Hepatocyte (in vitro differentiated cells): ENCODE measurements around the gene ROBO1.

Source experiments
- EZH2 ChIP-seq: fragments of 200-600 bp; sonication (generic); IDR thresholded peaks from 2 replicates; pipeline ENCODE4 v1.6.1; 2016; ENCODE audit warnings: antibody characterized with exemption, mild to moderate bottlenecking, borderline replicate concordance
- EZH2phosphoT487 ChIP-seq: fragments of 200-600 bp; sonication (generic); IDR thresholded peaks from one replicate; pipeline ENCODE4 v1.6.1; 2018; ENCODE audit warnings: antibody characterized with exemption, mild to moderate bottlenecking, low read depth, moderate library complexity; ENCODE audit not compliant: unreplicated experiment, severe bottlenecking
- TF ChIP-seq, protein P1 (sequence below): fragments of 200-600 bp; sonication (generic); IDR thresholded peaks from 2 replicates; pipeline ENCODE4 v1.5.1; 2016; ENCODE audit warnings: antibody characterized with exemption, mild to moderate bottlenecking; ENCODE audit not compliant: poor library complexity

DNA sequence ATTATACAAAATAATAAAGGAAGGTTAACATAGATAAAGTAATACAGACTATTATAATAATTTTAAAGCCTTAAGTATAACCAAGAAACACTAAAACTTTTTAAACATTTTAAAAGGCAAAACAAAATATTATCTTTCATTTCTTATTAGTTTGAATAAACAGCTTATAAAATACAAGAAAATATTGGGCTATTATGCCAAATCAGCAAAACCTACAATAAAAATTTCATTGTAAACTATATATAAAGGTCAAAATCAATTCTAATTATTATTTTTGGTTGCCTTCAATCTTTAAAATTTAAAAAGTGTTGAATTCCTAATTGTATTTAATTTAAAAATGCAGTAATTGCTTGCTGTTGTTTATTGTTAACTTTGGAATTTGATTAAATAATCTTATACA, 430.0 kb downstream of the ROBO1 start:
- no peak for TF ChIP-seq EZH2
- TF ChIP-seq, protein P1, sequence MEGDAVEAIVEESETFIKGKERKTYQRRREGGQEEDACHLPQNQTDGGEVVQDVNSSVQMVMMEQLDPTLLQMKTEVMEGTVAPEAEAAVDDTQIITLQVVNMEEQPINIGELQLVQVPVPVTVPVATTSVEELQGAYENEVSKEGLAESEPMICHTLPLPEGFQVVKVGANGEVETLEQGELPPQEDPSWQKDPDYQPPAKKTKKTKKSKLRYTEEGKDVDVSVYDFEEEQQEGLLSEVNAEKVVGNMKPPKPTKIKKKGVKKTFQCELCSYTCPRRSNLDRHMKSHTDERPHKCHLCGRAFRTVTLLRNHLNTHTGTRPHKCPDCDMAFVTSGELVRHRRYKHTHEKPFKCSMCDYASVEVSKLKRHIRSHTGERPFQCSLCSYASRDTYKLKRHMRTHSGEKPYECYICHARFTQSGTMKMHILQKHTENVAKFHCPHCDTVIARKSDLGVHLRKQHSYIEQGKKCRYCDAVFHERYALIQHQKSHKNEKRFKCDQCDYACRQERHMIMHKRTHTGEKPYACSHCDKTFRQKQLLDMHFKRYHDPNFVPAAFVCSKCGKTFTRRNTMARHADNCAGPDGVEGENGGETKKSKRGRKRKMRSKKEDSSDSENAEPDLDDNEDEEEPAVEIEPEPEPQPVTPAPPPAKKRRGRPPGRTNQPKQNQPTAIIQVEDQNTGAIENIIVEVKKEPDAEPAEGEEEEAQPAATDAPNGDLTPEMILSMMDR: no peak
- no peak for TF ChIP-seq EZH2phosphoT487
